Right lobe of liver (tissue), 6 donors: Measurements from ENCODE around the gene IFI35. TPM values are rescaled to one million over a fixed set of nuclear protein-coding genes. Genes with fewer than 3 reads are reported as not detected.

ENCODE experiments used
- ATAC-seq, 4 donors: fragments of 200-7000 bp; cut with Tn5 transposase; one replicate each; pipeline ENCODE4 v1.9.1; 2020; ENCODE audit warnings: mild to moderate bottlenecking in 4 of 4, moderate library complexity in 4 of 4
- DNase-seq, 3 donors: peaks; one replicate each; pipeline ENCODE4 v3.0.0-alpha.2; 2020
- H3K27ac ChIP-seq, 3 donors: fragments of 200-600 bp; one replicate each; pipeline ENCODE4 v1.8.0; 2022
- H3K27me3 ChIP-seq, 2 donors: fragments of 200-600 bp; one replicate each; pipeline ENCODE4 v1.8.0; 2022
- H3K36me3 ChIP-seq, 4 donors: fragments of 200-600 bp; sonication (generic) in 1 of 4; one replicate each; pipeline versions ENCODE4 v1.5.1 to v1.8.0; 2017 to 2022; ENCODE audit warnings: control low read depth in 1 of 4
- H3K4me1 ChIP-seq, 4 donors: fragments of 200-600 bp; sonication (generic) in 1 of 4; one replicate each; pipeline versions ENCODE4 v1.5.1 to v1.8.0; 2017 to 2022; ENCODE audit warnings: control low read depth in 1 of 4
- H3K4me3 ChIP-seq, 3 donors: fragments of 200-600 bp; one replicate each; pipeline ENCODE4 v1.8.0; 2022
- H3K9me3 ChIP-seq, 4 donors: fragments of 200-600 bp; sonication (generic) in 1 of 4; one replicate each; pipeline versions ENCODE4 v1.5.1 to v1.8.0; 2017 to 2022; ENCODE audit warnings: control low read depth in 1 of 4
- POLR2A ChIP-seq: fragments of 450-650 bp; IDR thresholded peaks from one replicate; pipeline ENCODE4 v1.6.1; 2017; ENCODE audit warnings: antibody characterized with exemption, mild to moderate bottlenecking
- WGBS: methylation state at CpG from one replicate; pipeline ENCODE4 v1.1.6; 2018; ENCODE audit warnings: low coverage, low lambda C conversion rate; ENCODE audit not compliant: insufficient coverage; ENCODE audit errors: missing lambda C conversion rate; 5-methylcytosine and 5-hydroxymethylcytosine counted together
- intact Hi-C, 2 donors: fragments of 100-400 bp; cut with DNase I; formaldehyde crosslinking; loops; one replicate each; pipeline versions ENCODE4 v1.11.2 to v1.14.1; 2022
- total RNA-seq, 6 experiments: library from RNA; depleted of rRNA in 2 of 6; stranded (reverse); fragments of >200 nt in 2 of 6; fragmentation: NEBNext Ultra II Directional in 3 of 6; extraction: Animal tissue kit (Norgen Biotek cat#: 25700) in 3 of 6; gene quantifications; one replicate each; pipeline versions ENCODE4 v1.1.0 to v1.2.4, GENCODE V29; 2016 to 2023
- TF ChIP-seq, protein P1 (sequence below), 4 donors: fragments of 200-600 bp in 3 of 4; fragments of 450-650 bp in 1 of 4; IDR thresholded peaks; one replicate each; pipeline versions ENCODE4 v1.5.1 to v1.8.0; 2016 to 2022; ENCODE audit warnings: antibody characterized with exemption in 4 of 4, mild to moderate bottlenecking in 2 of 4
- donor health status: DM: no; HTN: yes; CAD: no.
- donor health status: DM: no; HTN: no; CAD: no.
- donor health status: DM: no; HTN: no; CAD: no.
- donor health status: DM: no; HTN: yes; CAD: no.
- donor health status: DM: no; HTN: yes; CAD: no.

IFI35 gene
- total RNA-seq, 6 experiments from 2014 or later = 14.1 to 23.3 (median 18.1) TPM

DNA sequence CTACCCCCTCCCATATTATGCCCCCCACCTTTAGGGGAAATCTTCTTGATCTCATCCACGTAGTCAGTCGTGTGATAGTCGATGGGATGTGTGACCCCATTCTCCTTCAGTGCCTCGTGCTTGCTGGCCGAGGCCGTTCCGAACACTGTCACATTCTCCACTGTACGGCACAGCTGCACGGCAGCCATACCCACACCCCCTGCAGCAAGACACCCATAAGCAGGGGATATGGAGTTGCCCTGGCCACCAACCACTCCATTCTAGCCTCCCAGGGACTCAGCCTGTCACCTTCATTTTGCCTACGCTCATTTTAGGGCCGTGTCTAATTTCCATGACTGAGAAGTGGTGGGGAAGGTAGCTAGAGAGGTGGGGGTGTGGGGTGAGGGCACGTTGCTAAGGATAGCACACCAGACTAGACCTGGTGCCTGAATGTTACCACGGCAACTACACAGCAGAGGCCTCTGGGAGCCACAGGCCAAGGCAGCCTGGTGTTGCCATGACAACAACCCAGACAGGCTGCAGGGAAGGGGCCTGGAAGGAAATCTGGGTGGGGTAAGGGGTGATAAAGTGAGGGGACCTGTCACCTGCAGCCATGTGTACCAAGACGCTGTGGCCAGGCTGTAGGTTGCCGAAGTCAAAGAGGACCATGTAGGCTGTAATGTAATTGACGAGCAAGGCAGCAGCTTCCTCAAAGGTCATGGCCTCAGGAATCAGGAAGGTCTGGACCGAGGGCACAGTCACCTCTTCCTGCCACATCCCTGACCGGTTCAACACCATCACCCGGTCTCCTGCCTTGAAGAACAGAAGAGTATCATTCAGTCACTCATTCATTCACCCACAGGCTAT is 11.6 kb downstream of the IFI35 start:
- Histone ChIP-seq H3K27ac (no peak overlapping the region), H3K36me3 (peaks cover 0 to 9% (median 3%) of the 10 kb centered on the region in 4 donors)
- intact Hi-C loops = loop anchor here in 1 of 2 donors (10.0 kb wide), 1 partner anchor 207 kb away; the partner anchor contains the start of gene CCDC200

DNA sequence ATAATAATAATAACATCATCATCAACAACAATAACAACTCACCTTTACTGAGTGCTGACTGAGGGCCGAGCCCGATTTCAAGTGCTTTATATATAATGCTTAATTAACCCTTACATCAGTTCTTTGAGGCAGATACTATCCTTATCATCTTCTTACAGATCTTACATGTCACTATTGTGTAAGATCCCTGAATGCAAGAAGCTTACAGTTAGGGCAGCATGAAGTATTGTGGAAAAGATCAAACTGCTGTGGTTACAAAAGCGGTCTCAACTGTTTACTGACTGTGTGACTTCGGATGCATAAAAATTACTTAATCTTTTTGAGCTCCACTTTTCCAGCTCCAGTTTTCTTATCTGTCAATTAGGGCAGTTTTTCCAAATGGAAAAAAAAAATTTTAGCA is 12.3 kb downstream of the IFI35 start:
- H3K4me1 ChIP-seq = no peaks in the 10 kb centered on the region

More for the DNA sequence above, 11.6 kb downstream of the IFI35 start:
- Histone ChIP-seq H3K4me3 (no peak overlapping the region), H3K4me1 (no peaks in the 10 kb centered on the region), H3K27me3 (no peaks in the 10 kb centered on the region), H3K9me3 (no peaks in the 10 kb centered on the region)
- DNase-seq (peak in 1 of 3 donors; percentile 44), ATAC-seq (no peak)
- 69% methylated on average over 6 of the region's 19 CpGs for WGBS
- TF ChIP-seq, protein P1, sequence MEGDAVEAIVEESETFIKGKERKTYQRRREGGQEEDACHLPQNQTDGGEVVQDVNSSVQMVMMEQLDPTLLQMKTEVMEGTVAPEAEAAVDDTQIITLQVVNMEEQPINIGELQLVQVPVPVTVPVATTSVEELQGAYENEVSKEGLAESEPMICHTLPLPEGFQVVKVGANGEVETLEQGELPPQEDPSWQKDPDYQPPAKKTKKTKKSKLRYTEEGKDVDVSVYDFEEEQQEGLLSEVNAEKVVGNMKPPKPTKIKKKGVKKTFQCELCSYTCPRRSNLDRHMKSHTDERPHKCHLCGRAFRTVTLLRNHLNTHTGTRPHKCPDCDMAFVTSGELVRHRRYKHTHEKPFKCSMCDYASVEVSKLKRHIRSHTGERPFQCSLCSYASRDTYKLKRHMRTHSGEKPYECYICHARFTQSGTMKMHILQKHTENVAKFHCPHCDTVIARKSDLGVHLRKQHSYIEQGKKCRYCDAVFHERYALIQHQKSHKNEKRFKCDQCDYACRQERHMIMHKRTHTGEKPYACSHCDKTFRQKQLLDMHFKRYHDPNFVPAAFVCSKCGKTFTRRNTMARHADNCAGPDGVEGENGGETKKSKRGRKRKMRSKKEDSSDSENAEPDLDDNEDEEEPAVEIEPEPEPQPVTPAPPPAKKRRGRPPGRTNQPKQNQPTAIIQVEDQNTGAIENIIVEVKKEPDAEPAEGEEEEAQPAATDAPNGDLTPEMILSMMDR (IDR thresholded peaks at IDR 0.05) = no peak
- TF ChIP-seq POLR2A = no peak

DNA sequence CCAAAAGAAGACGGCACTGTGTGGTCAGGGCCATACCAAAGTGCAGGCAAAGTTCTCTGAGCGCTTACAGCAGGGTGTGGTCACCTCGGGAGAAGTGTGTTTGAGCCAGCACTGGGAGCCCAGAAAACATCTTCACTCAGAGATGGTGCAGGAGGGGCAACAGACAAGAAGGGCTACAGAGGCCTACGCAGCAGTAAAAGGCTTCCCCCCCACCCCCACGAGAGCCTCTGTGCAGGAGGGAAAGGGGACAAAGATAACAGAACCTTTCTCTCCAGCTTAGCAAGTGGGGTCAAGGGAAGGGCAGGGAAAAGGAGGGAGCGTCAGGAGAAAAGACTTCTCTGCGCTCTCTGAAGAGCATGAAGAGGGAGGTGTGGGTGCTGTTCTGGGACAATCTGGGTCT is 12.8 kb downstream of the IFI35 start:
- intact Hi-C loops = loop anchor here in 1 of 2 donors (10.0 kb wide), 1 partner anchor 205 kb away; the partner anchor contains the start of gene CCDC200
- WGBS = 58% methylated on average over 6 of the region's 7 CpGs
- H3K4me1 ChIP-seq = no peaks in the 10 kb centered on the region
- H3K4me3 ChIP-seq = no peak overlapping the region
- TF ChIP-seq POLR2A = no peak
- TF ChIP-seq, protein P1 (IDR thresholded peaks at IDR 0.05) = no peak
- no peak overlapping the region for H3K27ac ChIP-seq
- ATAC-seq (no peak), DNase-seq (peak in 1 of 3 donors; percentile 14)
- peaks cover 0 to 2% (median 0%) of the 10 kb centered on the region in 4 donors for H3K36me3 ChIP-seq
- H3K27me3 ChIP-seq = no peaks in the 10 kb centered on the region
- H3K9me3 ChIP-seq = no peaks in the 10 kb centered on the region

More for the DNA sequence above, 12.3 kb downstream of the IFI35 start:
- Histone ChIP-seq H3K36me3 (peaks cover 0 to 3% (median 0%) of the 10 kb centered on the region in 4 donors), H3K9me3 (no peaks in the 10 kb centered on the region), H3K4me3 (no peak overlapping the region), H3K27me3 (no peaks in the 10 kb centered on the region), H3K27ac (no peak overlapping the region)
- DNase-seq (no peak), ATAC-seq (no peak)
- intact Hi-C loops = loop anchor here in 1 of 2 donors (10.0 kb wide), 1 partner anchor 206 kb away; the partner anchor contains the start of gene CCDC200
- WGBS = 29% methylated on average over 4 of the region's 4 CpGs
- TF ChIP-seq, protein P1 (IDR thresholded peaks at IDR 0.05) = no peak
- no peak for TF ChIP-seq POLR2A

DNA sequence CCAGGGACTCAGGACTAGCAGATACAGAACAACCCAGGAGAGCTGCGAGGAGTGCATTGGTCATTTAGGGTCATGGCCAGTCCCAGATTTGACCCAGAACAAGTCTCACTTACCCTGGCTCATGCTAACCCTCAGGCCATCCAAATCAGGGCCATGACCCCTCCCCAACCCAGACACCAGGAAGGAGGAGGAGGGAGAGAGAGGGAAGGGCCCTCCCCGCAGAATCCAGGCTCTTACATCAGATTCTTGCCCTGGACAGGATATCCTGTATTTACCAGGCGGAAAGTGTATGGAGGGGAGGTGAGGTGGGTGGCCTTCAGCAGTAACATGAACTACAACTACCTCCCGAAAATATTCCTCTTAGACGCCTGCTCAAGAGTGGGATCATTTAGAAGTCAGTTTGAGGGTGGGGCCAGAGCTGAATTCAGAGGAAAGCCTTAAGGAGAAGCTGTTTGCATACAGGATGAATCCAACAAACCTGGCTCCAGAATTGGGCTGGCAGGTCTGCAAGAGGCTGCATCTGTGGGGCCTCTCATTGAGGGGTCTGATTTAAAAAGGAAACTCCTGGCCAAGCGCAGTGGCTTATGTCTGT is 13.5 kb downstream of the IFI35 start:
- Histone ChIP-seq H3K27me3 (no peaks in the 10 kb centered on the region), H3K27ac (peak overlapping the region in 1 of 3 donors; percentile 1), H3K36me3 (no peaks in the 10 kb centered on the region), H3K4me1 (peaks cover 0 to 4% (median 0%) of the 10 kb centered on the region in 4 donors), H3K4me3 (no peak overlapping the region), H3K9me3 (no peaks in the 10 kb centered on the region)
- TF ChIP-seq, protein P1 (IDR thresholded peaks at IDR 0.05) = no peak
- no peak for TF ChIP-seq POLR2A
- peak in 1 of 3 donors; percentile 39 for DNase-seq
- intact Hi-C loops = loop anchor here in 1 of 2 donors (10.0 kb wide), 1 partner anchor 125 kb away; no protein-coding TSS in a partner anchor
- 38% methylated on average over 5 of the region's 6 CpGs for WGBS
- ATAC-seq = no peak
